Colonic mucosa (tissue), 4 donors: ENCODE measurements around the gene KIF1A. TPM values are rescaled to one million over a fixed set of nuclear protein-coding genes. Genes with fewer than 3 reads are reported as not detected.

Experiments
- DNase-seq: peaks from one replicate; pipeline ENCODE4 v3.0.0-alpha.2; 2020
- H3K27ac ChIP-seq: fragments of 200-600 bp; one replicate; pipeline ENCODE4 v1.8.0; 2021
- H3K27me3 ChIP-seq: fragments of 200-600 bp; one replicate; pipeline ENCODE4 v1.8.0; 2021
- H3K36me3 ChIP-seq: fragments of 200-600 bp; one replicate; pipeline ENCODE4 v1.8.0; 2021
- H3K4me1 ChIP-seq: fragments of 200-600 bp; one replicate; pipeline ENCODE4 v1.8.0; 2021; ENCODE audit warnings: mild to moderate bottlenecking
- H3K4me3 ChIP-seq: fragments of 200-600 bp; one replicate; pipeline ENCODE4 v1.8.0; 2021
- H3K9ac ChIP-seq, 2 donors: one replicate each; pipeline ENCODE4 v1.7.0; 2013; ENCODE audit warnings: control low read depth in 2 of 2, low read depth in 2 of 2, low read length in 2 of 2
- H3K9me3 ChIP-seq: fragments of 200-600 bp; one replicate; pipeline ENCODE4 v1.8.0; 2021
- CTCF ChIP-seq: fragments of 200-600 bp; IDR thresholded peaks from one replicate; pipeline ENCODE4 v1.8.0; 2022; ENCODE audit warnings: antibody characterized with exemption, mild to moderate bottlenecking
- intact Hi-C: fragments of 100-400 bp; cut with DNase I; formaldehyde crosslinking; loops from one replicate; pipeline ENCODE4 v1.14.1; 2022
- total RNA-seq, 2 donors: library from RNA; stranded (reverse); fragmentation: NEBNext Ultra II Directional in 1 of 2; extraction: Animal tissue kit (Norgen Biotek cat#: 25700) in 1 of 2; gene quantifications; one replicate each; pipeline ENCODE4 v1.2.1, GENCODE V29; 2021
- donor health status: healthy.
- donor health status: DM: no; HTN: no; CAD: no.
- donor health status: DM: no; HTN: no; CAD: no.

The KIF1A gene
- total RNA-seq, 2 donors from 2014 or later: 1.9 to 4.3 TPM

- no peak for DNase-seq
- H3K27me3 ChIP-seq: no peaks in the 10 kb centered on the region
- H3K9me3 ChIP-seq: no peaks in the 10 kb centered on the region
- no peaks in the 10 kb centered on the region for H3K36me3 ChIP-seq
- TF ChIP-seq CTCF: no peak
- no peak overlapping the region for H3K9ac ChIP-seq
- no peaks in the 10 kb centered on the region for H3K4me1 ChIP-seq
- no peak overlapping the region for H3K4me3 ChIP-seq
- H3K27ac ChIP-seq: no peak overlapping the region
- intact Hi-C loops: no loop called here
These were observed 41.6 kb downstream of the KIF1A start for GRCh38 chr2:240778426-240778825.

GRCh38 chr2:240777456-240778212 lies 42.4 kb downstream of the KIF1A start:
- no peaks in the 10 kb centered on the region for H3K9me3 ChIP-seq
- no peaks in the 10 kb centered on the region for H3K4me1 ChIP-seq
- no peak for TF ChIP-seq CTCF
- DNase-seq: no peak
- no peak overlapping the region for H3K9ac ChIP-seq
- no peaks in the 10 kb centered on the region for H3K36me3 ChIP-seq
- H3K4me3 ChIP-seq: no peak overlapping the region
- H3K27me3 ChIP-seq: no peaks in the 10 kb centered on the region
- H3K27ac ChIP-seq: no peak overlapping the region
- intact Hi-C loops: no loop called here

- TF ChIP-seq CTCF: no peak
- no peaks in the 10 kb centered on the region for H3K27me3 ChIP-seq
- no peaks in the 10 kb centered on the region for H3K9me3 ChIP-seq
- no peak overlapping the region for H3K4me3 ChIP-seq
- H3K36me3 ChIP-seq: no peaks in the 10 kb centered on the region
- no peak overlapping the region for H3K27ac ChIP-seq
- intact Hi-C loops: no loop called here
- H3K9ac ChIP-seq: no peak overlapping the region
- no peaks in the 10 kb centered on the region for H3K4me1 ChIP-seq
- no peak for DNase-seq
These were observed 44.1 kb downstream of the KIF1A start for GRCh38 chr2:240775905-240776304.

GRCh38 chr2:240774856-240775255 lies 45.2 kb downstream of the KIF1A start:
- Histone ChIP-seq H3K27me3 (no peaks in the 10 kb centered on the region), H3K9me3 (no peaks in the 10 kb centered on the region), H3K4me3 (no peak overlapping the region), H3K27ac (no peak overlapping the region), H3K4me1 (no peaks in the 10 kb centered on the region), H3K36me3 (no peaks in the 10 kb centered on the region), H3K9ac (no peak overlapping the region)
- intact Hi-C loops: no loop called here
- DNase-seq: no peak
- TF ChIP-seq CTCF: no peak

- no peak for DNase-seq
- no peak overlapping the region for H3K4me3 ChIP-seq
- intact Hi-C loops: no loop called here
- TF ChIP-seq CTCF: no peak
- H3K9me3 ChIP-seq: no peaks in the 10 kb centered on the region
- no peaks in the 10 kb centered on the region for H3K4me1 ChIP-seq
- no peak overlapping the region for H3K9ac ChIP-seq
- no peak overlapping the region for H3K27ac ChIP-seq
- no peaks in the 10 kb centered on the region for H3K27me3 ChIP-seq
- H3K36me3 ChIP-seq: no peaks in the 10 kb centered on the region
These were observed 50.9 kb downstream of the KIF1A start for GRCh38 chr2:240769096-240769495.
